ENCODE data around the gene ERCC3. TPM values are rescaled to one million over a fixed set of nuclear protein-coding genes. Genes with fewer than 3 reads are reported as not detected.

The ERCC3 gene
- total RNA-seq, 1 experiment from 2014 or later, result 48.1 TPM

DNA sequence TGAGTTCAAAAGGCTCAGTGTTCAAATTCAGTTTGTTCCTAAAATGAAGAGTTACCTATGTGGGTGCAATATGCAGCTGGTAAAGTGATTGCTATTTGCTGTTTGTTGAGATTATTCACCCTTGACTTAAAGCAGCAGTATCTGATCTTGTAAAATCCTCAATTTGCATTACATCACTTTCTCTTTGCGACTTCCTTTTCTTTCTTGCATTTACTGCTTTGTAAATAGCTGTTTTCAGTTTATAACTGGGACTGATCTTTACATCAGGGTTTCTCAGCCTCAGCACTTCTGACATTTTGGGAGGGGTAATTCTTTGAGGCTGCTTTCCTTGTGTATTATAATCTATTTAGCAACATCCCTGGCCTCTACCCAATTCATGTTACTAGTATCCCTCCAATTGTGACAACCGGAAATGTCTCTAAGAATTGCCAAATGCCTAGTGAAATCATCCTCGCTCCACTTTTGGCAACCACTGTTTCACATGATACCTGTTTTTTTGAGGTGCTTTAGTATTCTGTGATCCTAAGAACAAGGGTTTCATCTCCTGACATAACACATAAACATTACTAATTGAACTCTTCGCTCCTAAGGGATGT, 12.1 kb upstream of the ERCC3 start (continued):
- TF ChIP-seq, protein P1, sequence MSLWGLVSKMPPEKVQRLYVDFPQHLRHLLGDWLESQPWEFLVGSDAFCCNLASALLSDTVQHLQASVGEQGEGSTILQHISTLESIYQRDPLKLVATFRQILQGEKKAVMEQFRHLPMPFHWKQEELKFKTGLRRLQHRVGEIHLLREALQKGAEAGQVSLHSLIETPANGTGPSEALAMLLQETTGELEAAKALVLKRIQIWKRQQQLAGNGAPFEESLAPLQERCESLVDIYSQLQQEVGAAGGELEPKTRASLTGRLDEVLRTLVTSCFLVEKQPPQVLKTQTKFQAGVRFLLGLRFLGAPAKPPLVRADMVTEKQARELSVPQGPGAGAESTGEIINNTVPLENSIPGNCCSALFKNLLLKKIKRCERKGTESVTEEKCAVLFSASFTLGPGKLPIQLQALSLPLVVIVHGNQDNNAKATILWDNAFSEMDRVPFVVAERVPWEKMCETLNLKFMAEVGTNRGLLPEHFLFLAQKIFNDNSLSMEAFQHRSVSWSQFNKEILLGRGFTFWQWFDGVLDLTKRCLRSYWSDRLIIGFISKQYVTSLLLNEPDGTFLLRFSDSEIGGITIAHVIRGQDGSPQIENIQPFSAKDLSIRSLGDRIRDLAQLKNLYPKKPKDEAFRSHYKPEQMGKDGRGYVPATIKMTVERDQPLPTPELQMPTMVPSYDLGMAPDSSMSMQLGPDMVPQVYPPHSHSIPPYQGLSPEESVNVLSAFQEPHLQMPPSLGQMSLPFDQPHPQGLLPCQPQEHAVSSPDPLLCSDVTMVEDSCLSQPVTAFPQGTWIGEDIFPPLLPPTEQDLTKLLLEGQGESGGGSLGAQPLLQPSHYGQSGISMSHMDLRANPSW (CRISPR knock-in tag; conservative IDR thresholded peaks at IDR 0.05; ENCODE audit: low read depth), result no peak
- TF ChIP-seq, protein P2, sequence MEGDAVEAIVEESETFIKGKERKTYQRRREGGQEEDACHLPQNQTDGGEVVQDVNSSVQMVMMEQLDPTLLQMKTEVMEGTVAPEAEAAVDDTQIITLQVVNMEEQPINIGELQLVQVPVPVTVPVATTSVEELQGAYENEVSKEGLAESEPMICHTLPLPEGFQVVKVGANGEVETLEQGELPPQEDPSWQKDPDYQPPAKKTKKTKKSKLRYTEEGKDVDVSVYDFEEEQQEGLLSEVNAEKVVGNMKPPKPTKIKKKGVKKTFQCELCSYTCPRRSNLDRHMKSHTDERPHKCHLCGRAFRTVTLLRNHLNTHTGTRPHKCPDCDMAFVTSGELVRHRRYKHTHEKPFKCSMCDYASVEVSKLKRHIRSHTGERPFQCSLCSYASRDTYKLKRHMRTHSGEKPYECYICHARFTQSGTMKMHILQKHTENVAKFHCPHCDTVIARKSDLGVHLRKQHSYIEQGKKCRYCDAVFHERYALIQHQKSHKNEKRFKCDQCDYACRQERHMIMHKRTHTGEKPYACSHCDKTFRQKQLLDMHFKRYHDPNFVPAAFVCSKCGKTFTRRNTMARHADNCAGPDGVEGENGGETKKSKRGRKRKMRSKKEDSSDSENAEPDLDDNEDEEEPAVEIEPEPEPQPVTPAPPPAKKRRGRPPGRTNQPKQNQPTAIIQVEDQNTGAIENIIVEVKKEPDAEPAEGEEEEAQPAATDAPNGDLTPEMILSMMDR (IDR thresholded peaks at IDR 0.05), result no peak
- TF ChIP-seq, protein P3, sequence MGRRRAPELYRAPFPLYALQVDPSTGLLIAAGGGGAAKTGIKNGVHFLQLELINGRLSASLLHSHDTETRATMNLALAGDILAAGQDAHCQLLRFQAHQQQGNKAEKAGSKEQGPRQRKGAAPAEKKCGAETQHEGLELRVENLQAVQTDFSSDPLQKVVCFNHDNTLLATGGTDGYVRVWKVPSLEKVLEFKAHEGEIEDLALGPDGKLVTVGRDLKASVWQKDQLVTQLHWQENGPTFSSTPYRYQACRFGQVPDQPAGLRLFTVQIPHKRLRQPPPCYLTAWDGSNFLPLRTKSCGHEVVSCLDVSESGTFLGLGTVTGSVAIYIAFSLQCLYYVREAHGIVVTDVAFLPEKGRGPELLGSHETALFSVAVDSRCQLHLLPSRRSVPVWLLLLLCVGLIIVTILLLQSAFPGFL (CRISPR knock-in tag; IDR thresholded peaks at IDR 0.05; ENCODE audit: borderline replicate concordance), result no peak

DNA sequence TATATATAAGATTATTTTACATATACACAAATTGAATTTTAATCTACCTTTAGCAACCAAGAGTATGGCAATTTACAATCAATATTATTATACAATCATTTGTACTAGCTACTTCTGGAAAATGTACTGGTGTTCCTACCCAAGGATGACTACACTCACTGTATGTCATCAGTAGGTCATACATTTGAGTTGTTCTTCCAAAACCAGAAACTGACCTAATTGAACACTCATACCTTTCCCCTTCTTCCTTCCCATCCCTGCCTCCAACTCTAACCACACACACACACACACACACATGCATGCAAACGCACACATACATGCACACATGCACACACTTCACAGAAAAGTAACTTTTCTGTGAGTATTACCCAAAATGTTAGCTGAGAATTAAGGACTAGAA, 8.2 kb upstream of the ERCC3 start:
- TF ChIP-seq ZBTB21 (CRISPR knock-in tag; IDR thresholded peaks at IDR 0.05; ENCODE audit: borderline replicate concordance) (no peak), NFYB (CRISPR knock-in tag; conservative IDR thresholded peaks at IDR 0.05; ENCODE audit: low read depth) (no peak), PRRX2 (CRISPR knock-in tag; IDR thresholded peaks at IDR 0.05) (no peak), ELF4 (CRISPR knock-in tag; IDR thresholded peaks at IDR 0.05; ENCODE audit: low read depth) (no peak), NR2C2 (CRISPR knock-in tag; IDR thresholded peaks at IDR 0.05) (no peak)
- TF ChIP-seq, protein P4, sequence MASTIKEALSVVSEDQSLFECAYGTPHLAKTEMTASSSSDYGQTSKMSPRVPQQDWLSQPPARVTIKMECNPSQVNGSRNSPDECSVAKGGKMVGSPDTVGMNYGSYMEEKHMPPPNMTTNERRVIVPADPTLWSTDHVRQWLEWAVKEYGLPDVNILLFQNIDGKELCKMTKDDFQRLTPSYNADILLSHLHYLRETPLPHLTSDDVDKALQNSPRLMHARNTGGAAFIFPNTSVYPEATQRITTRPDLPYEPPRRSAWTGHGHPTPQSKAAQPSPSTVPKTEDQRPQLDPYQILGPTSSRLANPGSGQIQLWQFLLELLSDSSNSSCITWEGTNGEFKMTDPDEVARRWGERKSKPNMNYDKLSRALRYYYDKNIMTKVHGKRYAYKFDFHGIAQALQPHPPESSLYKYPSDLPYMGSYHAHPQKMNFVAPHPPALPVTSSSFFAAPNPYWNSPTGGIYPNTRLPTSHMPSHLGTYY (CRISPR knock-in tag; IDR thresholded peaks at IDR 0.05), result no peak
- TF ChIP-seq, protein P5, sequence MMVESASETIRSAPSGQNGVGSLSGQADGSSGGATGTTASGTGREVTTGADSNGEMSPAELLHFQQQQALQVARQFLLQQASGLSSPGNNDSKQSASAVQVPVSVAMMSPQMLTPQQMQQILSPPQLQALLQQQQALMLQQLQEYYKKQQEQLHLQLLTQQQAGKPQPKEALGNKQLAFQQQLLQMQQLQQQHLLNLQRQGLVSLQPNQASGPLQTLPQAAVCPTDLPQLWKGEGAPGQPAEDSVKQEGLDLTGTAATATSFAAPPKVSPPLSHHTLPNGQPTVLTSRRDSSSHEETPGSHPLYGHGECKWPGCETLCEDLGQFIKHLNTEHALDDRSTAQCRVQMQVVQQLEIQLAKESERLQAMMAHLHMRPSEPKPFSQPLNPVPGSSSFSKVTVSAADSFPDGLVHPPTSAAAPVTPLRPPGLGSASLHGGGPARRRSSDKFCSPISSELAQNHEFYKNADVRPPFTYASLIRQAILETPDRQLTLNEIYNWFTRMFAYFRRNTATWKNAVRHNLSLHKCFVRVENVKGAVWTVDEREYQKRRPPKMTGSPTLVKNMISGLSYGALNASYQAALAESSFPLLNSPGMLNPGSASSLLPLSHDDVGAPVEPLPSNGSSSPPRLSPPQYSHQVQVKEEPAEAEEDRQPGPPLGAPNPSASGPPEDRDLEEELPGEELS (CRISPR knock-in tag; IDR thresholded peaks at IDR 0.05), result no peak
- TF ChIP-seq, protein P6, sequence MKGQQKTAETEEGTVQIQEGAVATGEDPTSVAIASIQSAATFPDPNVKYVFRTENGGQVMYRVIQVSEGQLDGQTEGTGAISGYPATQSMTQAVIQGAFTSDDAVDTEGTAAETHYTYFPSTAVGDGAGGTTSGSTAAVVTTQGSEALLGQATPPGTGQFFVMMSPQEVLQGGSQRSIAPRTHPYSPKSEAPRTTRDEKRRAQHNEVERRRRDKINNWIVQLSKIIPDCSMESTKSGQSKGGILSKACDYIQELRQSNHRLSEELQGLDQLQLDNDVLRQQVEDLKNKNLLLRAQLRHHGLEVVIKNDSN (CRISPR knock-in tag; IDR thresholded peaks at IDR 0.05), result no peak
- ChIA-PET POLR2A (interaction anchor here (0.6 kb wide), 1 partner anchor 66 kb away, joined by 3 read pairs; no protein-coding TSS in a partner anchor), CTCF (interaction anchor here (1.1 to 2.3 kb wide), 2 partner anchors 105 to 308 kb away, joined by 3 to 9 read pairs; no protein-coding TSS in a partner anchor)
- Mint-ChIP-seq H3K4me1 (no peaks in the 10 kb centered on the region), H3K27me3 (ENCODE audit: low read depth) (no peaks in the 10 kb centered on the region), H3K27ac (no peak overlapping the region), H3K4me3 (no peak overlapping the region), H3K36me3 (no peaks in the 10 kb centered on the region), H3K9me3 (no peaks in the 10 kb centered on the region)
- DNase-seq (ENCODE audit: low spot score) (no peak), ATAC-seq (no peak)

DNA sequence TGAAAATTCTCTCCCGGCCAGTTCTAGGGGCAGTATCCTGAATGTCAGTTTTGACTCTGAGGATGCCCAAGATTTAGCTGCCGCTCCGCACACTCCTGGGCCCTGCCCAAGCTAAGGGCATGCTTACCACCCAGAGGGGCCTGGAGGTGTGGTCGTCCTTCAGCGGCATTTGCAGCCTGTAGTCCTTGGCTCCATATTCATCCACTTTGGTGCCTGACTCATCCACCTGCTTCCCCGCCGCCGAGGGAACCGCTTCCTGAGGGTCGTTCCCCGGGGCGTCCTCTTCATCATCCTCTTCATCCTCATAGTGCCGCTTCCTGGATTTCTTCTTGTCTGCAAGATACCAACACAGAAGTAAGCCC, 577 bp downstream of the ERCC3 start:
- TF ChIP-seq SP1 (CRISPR knock-in tag; conservative IDR thresholded peaks at IDR 0.05) (no peak), ZNF416 (CRISPR knock-in tag; IDR thresholded peaks at IDR 0.05) (no peak)
- Mint-ChIP-seq H3K36me3 (peaks cover 34% of the 10 kb centered on the region), H3K27ac (peak overlapping the region; percentile 63; the same call in 1 of the 2 replicates), H3K4me1 (peaks cover 18% of the 10 kb centered on the region), H3K27me3 (ENCODE audit: low read depth) (no peaks in the 10 kb centered on the region), H3K4me3 (peak overlapping the region; percentile 98), H3K9me3 (no peaks in the 10 kb centered on the region)
- DNase-seq (ENCODE audit: low spot score) (no peak), ATAC-seq (peak; percentile 6)
- ChIA-PET CTCF (interaction anchor here (1.4 to 3.8 kb wide), 4 partner anchors 34 to 186 kb away, joined by 3 to 36 read pairs (median 12); no protein-coding TSS in a partner anchor), POLR2A (interaction anchor here (1.0 to 1.5 kb wide), 5 partner anchors 20 to 215 kb away, joined by 3 to 5 read pairs (median 4); no protein-coding TSS in a partner anchor)
